ENCODE measurements around the gene MRPL22. TPM values are rescaled to one million over a fixed set of nuclear protein-coding genes. Genes with fewer than 3 reads are reported as not detected.

Gene MRPL22
- total RNA-seq (2022) (123 and 127 TPM in 2 replicates), Bru-seq, nascent RNA (percentile 89 among the genes with signal in this experiment), BruChase-seq, experiment 1, labeled RNA remaining after a 6-hour chase (percentile 81 among the genes with signal in this experiment), BruChase-seq, experiment 2, labeled RNA remaining after a 2-hour chase (percentile 86 among the genes with signal in this experiment)
- long read RNA-seq, transcript MRPL22-201 (6 exons, 3,035 nt) = minor isoform, 14 of 345 reads
- long read RNA-seq, transcript MRPL22-207 (7 exons, 3,176 nt) = major isoform, 294 of 345 reads
- long read RNA-seq, transcript MRPL22-206 (7 exons, 3,162 nt) = minor isoform, 5 of 345 reads
- long read RNA-seq, transcript MRPL22-202 (6 exons, 784 nt) = minor isoform, 5 of 345 reads
- long read RNA-seq, partial matches to known transcripts = 2 of 345 reads
- long read RNA-seq, other reads (novel, unspliced or antisense) = 23 of 345 reads

GRCh38 chr5:154940772-154941620, at the start of gene MRPL22:
TSS of gene MRPL22 (plus strand) at chr5:154941073. CDS start at chr5:154941111, 38 bp downstream.
- CTCF ChIA-PET = interaction anchor here (0.5 to 1.8 kb wide), 7 partner anchors 16 to 420 kb away, joined by 3 to 9 read pairs (median 3); no protein-coding TSS in a partner anchor
- POLR2A ChIA-PET = interaction anchor here (0.8 to 2.2 kb wide), 9 partner anchors 10 to 591 kb away, joined by 3 to 11 read pairs (median 4); no protein-coding TSS in a partner anchor
- BruUV-seq (replicated peaks) = TSS peak; percentile 63
- Mint-ChIP-seq H3K9me3 (ENCODE audit: unreplicated experiment) (no peaks in the 10 kb centered on the region), H3K27ac (ENCODE audit: low read depth, unreplicated experiment) (peak within 1 kb of the TSS; percentile 97), H3K4me3 (ENCODE audit: unreplicated experiment) (peak within 1 kb of the TSS; percentile 96), H3K4me1 (ENCODE audit: insufficient read depth, unreplicated experiment) (peaks cover 23% of the 10 kb centered on the region), H3K36me3 (ENCODE audit: insufficient read depth, unreplicated experiment) (peaks cover 1% of the 10 kb centered on the region), H3K27me3 (ENCODE audit: insufficient read depth, unreplicated experiment) (no peaks in the 10 kb centered on the region)
- peak; percentile 97 for DNase-seq (ENCODE audit: unreplicated experiment)
- intact Hi-C loops (cut with micrococcal nuclease) = no loop called here
- TF ChIP-seq CTCF (IDR thresholded peaks at IDR 0.05; ENCODE audit: unreplicated experiment) = no peak

DNA sequence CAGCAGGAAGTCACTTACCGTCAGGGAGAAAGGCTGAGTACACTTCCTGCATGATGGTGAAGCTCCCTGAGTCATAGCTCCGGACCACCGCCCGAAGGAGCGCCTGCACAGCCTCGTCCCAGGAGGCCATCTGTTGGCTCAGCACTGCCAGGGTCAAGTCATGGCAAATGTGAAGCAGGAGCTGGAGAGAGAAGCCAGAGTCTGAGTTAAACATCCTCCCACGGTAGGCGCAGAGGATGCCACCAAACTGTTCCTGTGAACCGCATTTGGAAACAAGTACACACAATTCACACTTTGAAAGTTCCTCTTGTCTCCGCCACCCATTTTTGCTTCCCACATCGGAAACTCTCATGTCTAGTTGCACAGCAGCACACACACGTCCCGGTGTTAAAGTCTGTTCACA, 48.5 kb upstream of the MRPL22 start:
- H3K4me1 Mint-ChIP-seq (ENCODE audit: insufficient read depth, unreplicated experiment) = no peaks in the 10 kb centered on the region
- H3K36me3 Mint-ChIP-seq (ENCODE audit: insufficient read depth, unreplicated experiment) = peaks cover 100% of the 10 kb centered on the region
- ChIA-PET CTCF (interaction anchor here (1.4 kb wide), 1 partner anchor 11 kb away, joined by 4 read pairs; no protein-coding TSS in a partner anchor), POLR2A (interaction anchor here (1.7 kb wide), 1 partner anchor 10 kb away, joined by 5 read pairs; no protein-coding TSS in a partner anchor)
- TF ChIP-seq CTCF (IDR thresholded peaks at IDR 0.05; ENCODE audit: unreplicated experiment) = no peak
- intact Hi-C loops (cut with micrococcal nuclease) = no loop called here
- H3K9me3 Mint-ChIP-seq (ENCODE audit: unreplicated experiment) = peaks cover under 1% of the 10 kb centered on the region
- no peaks in the 10 kb centered on the region for H3K27me3 Mint-ChIP-seq (ENCODE audit: insufficient read depth, unreplicated experiment)
- BruUV-seq (replicated peaks) = no TSS peak
- no peak for DNase-seq (ENCODE audit: unreplicated experiment)
- H3K4me3 Mint-ChIP-seq (ENCODE audit: unreplicated experiment) = no peak overlapping the region
- H3K27ac Mint-ChIP-seq (ENCODE audit: low read depth, unreplicated experiment) = no peak overlapping the region

- Mint-ChIP-seq H3K4me3 (ENCODE audit: unreplicated experiment) (no peak overlapping the region), H3K27me3 (ENCODE audit: insufficient read depth, unreplicated experiment) (no peaks in the 10 kb centered on the region), H3K4me1 (ENCODE audit: insufficient read depth, unreplicated experiment) (no peaks in the 10 kb centered on the region), H3K9me3 (ENCODE audit: unreplicated experiment) (no peaks in the 10 kb centered on the region), H3K27ac (ENCODE audit: low read depth, unreplicated experiment) (no peak overlapping the region), H3K36me3 (ENCODE audit: insufficient read depth, unreplicated experiment) (peaks cover 100% of the 10 kb centered on the region)
- no TSS peak for BruUV-seq (replicated peaks)
- ChIA-PET POLR2A (interaction anchor here (1.7 kb wide), 1 partner anchor 9 kb away, joined by 5 read pairs; no protein-coding TSS in a partner anchor), CTCF (interaction anchor here (0.6 to 1.4 kb wide), 4 partner anchors 10 to 1792 kb away, joined by 3 to 5 read pairs (median 4); no protein-coding TSS in a partner anchor)
- intact Hi-C loops (cut with micrococcal nuclease) = no loop called here
- DNase-seq (ENCODE audit: unreplicated experiment) = no peak
- TF ChIP-seq CTCF (IDR thresholded peaks at IDR 0.05; ENCODE audit: unreplicated experiment) = no peak
Measured at GRCh38 chr5:154893381-154893780, 47.5 kb upstream of the MRPL22 start.

Measured in MCF 10A (cell line).